Cerebellar nuclear complex (tissue), 1 donor: Measurements from ENCODE around the gene SRP14.
"Not testable (repeated sequence)": the region's sequence is repeated elsewhere in the genome, so short reads cannot be mapped to it uniquely, and the experiment has no call there.

Experiments used
- DNase-seq, 2 experiments: peaks; one replicate each; lab custom pipeline; 2025; lab: John Stamatoyannopoulos, UW

Gene SRP14, protein sequence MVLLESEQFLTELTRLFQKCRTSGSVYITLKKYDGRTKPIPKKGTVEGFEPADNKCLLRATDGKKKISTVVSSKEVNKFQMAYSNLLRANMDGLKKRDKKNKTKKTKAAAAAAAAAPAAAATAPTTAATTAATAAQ

DNA sequence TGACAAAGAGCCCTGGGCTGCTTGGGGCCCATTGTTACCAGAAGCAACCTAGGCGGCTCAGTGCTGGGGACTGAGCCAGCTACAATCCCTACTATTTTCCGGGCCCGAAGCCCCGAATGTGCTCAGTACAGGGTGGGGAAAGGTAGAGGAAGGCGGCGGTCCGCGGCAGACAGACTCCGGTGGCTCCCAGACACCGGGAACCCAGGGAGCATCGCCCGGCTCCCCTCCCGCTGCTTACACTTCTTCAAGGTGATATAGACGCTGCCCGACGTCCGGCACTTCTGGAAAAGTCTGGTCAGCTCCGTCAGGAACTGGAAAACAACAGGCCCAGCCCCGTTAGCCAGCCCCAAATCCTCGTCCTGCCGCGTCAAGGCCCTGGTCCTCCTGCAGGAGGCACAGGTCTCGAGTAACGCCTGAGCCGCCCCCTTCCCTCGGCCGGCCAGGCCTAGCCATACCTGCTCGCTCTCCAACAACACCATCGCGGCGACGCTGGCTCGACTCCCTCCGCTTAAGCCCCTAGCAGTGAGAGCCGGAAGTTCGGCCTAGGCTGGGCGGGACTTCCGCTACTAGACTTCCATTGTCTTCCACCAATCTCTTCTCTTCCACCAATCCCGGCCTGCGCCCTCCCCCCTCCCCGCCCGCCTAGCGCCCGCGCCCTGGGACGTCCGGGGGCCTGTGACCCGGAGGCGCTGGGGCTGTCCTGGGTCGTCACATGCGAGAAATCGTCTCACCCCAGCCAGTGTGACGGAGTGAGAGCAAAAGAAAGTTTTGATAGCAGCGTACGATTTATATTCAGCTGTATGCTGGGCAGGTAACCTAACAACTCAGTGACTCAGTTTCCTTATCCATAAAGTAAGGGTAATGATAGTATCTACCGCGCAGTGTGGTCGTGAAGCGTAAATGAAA lies at the start of gene SRP14:
Gene SRP14, minus strand, starts transcription at position 544 of the 906 bp plus-strand sequence. Its CDS starts 65 bp downstream, at position 479.
- peak; percentile 32 to 89 for DNase-seq

DNA sequence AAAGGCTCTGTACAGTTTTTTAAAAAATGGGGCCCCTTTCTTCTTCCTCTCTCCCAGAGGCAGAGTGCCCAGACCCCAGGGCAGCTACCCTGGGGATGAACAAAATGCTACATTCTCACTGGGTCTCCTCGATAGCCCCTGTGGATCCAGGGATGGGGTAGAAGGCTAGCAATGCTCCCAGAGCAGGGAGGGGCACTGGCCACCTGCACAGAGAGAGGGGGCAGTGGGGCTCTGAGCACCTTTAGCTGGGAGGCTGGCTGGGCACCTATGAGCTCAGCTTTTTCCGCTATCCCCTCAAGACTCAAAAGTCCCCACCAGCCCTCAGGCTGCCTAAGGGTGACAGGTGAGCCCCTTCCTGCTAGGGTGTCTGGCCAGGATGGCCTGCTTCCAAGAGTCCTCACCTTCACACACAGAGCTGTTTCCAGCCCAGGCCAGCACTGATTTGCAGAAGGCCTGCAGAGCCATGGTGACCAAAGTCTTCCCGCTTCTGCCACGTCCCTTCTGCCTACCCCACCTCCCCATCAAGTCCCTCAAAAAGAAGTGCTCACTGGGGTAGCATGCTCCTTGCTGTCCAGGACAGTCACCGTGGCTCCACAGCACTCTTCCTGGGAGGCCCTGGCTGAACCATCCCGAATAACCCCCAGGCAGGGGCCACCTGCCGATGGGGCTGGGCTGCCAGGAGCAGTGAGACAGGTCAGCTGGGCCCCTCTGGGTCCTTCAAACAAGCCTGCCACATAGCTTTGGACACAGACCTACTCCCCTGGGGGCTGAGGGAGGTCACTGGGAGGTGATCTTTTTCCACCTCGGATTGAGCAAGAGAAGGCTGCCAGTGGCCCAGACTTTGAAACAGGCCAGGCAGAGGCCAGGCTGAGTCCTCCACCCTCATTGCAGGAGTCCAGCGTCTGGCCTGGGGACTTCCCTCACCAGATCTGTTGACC lies 49.3 kb upstream of the SRP14 start:
- no peak for DNase-seq

DNA sequence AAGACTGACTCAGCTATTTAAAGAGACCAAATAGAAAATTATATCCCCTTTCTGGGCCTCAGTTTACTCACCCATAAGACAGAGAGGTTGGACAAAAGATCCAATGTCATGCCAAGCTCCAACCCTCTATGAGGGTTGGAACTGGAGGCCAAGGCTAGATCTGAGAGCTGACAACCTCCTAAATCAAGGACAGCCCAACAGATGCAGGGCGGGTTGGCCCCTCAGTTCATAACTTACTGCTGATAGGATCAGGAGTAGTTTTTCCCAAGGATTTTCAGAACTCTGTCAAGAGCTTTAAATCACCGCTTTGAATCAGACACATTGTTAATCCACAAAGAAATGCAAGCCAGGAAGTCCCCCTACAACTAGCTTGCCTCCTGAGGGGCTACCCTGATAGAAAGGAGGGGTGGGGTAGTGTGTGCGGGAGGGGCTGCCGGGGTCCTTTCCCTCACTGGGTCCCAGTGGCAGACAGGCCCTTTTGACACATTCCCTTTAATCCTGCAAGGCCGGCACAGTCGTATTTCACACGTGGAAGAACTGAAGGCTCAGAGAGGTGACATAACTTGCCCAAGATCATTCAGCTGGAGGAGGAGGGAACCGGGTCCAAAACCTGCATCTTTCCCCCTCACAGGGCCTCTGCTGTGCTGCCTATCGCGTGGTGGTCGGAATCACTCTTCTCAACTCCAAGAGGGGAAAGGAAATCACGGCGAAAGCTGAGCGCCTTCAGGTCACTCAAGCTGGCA lies 48.3 kb upstream of the SRP14 start:
- DNase-seq: no peak

DNA sequence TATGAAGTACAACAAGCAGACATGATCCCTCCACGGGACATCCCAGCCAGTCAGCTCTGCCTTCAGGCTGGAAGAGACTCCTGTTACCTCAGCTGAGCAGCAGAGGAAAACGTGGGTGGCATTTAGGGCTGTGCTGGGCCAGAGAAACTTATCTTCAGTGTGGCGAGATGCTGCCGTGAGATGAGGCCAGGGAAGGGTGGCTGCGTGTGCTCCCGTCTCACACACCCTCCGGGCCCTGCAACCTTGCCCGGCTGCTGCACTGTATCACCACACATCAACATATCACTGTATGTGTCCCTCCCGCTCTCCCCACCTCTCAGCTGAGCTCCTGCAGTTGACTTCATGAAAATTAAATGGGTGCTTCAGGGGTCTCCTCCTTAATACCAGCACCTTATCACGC lies 46.3 kb upstream of the SRP14 start:
- no peak for DNase-seq

DNA sequence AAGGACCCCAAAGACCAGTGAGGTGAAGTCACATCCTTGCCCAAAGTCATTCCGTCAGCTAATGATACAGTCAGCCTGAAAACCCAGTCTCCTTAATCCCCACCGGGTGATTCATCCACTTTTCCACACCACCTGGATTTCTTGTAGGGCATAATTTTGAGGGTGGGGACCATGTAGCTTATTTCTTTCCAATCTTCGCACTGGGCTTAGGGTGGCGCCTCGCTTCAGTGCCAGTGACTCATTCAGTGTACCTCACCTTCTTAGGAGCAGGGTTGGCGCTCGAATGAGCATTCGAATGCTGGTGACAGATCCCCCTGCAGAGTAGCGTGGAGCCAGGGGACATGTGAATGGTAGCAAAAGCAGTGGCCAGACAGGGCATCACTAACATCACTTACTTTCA lies 45.7 kb upstream of the SRP14 start:
- no peak for DNase-seq

DNA sequence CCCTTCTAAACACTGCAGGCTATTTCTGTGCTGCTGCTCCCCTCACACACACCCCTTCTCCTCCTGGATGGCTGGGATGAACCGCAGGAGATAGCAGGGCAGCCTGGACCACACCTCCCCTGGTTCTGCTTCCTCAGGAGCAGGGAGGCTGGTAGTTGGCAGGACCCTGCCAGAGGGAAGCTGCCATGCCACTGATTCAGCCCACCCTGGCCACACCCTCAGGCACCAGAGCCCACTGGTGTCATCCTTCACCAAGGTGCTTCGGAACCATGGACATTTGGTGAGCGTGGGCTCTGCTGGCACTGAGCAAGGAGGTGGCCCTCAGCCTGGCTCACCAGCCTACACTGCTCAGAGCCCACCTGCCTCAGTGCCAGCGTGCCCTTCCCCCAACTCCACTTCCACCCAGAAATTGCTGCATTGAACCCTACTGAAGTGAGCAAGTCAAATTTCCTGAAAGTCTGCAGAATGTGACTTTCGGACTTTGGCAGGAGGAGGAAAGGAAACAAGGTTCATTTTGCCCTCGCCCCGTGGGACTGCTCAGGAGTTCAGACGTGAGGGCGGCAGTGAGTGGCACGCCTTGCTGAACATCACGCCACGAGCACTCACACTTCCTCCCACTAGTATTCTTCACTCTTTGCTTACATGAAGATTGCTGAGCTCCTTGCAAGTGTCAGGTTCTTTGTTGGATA lies 43.4 kb upstream of the SRP14 start:
- DNase-seq: no peak

DNA sequence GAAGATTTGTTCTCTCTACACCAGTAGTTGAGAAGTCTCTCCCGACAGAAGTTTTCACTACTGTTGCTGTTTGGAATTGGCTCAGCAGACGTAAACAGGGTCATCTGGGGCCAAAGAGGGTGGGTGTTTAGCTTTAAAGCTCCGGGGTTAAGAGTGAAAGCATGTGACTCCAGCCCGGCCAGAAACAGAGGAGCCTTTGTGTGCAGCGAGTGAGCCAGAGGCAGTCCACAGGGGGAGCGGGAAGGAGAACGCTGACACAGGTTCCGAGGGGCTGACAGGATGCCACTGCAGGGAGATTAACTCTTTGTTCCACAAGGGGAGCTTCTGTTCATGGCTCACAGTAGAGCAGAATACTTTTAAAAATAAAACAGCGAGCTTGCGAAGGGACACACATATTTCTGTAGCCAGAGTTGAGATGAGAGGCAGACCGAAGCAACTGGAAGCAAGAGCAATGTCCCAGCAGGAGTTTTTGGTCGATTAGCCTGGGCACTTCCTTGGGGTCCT lies 42.8 kb upstream of the SRP14 start:
- no peak for DNase-seq

DNA sequence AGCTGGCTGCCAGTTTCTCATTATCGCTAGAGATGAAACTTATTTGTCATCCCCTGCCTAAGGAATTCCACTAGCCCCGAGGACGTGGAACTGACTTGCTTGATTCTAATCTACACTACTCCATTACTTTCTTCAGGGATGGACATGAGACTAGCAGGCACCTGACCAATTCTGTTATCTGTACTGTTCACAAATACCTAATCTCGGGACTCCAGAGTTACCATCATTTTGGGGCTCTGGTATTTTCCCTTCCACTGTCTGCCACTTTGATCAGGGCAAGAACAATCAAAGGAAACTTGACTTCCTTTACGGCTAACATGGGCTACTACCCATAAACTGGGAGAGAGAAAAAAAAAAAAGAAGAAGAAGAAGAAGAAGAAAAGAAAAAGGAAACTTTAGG lies 41.9 kb upstream of the SRP14 start:
- no peak for DNase-seq

DNA sequence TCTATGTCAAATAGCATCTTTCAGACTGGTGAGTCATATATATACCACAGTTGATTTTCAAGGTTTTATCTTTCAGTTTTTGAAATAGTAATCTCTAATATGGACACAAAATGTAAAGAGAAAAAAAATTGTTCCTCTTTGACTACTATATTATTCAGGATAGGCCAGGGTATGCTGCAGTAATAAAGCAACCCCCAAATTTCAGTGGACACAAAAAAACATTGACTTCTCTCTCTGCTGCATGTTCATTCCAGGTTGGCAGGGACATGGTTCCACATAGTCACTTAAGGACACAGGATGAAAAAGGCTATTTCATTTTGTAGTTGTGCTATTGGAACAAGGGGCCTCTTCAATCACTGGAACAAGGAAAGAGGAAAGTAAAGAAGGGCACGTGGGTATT lies 41.1 kb upstream of the SRP14 start:
- DNase-seq: no peak

DNA sequence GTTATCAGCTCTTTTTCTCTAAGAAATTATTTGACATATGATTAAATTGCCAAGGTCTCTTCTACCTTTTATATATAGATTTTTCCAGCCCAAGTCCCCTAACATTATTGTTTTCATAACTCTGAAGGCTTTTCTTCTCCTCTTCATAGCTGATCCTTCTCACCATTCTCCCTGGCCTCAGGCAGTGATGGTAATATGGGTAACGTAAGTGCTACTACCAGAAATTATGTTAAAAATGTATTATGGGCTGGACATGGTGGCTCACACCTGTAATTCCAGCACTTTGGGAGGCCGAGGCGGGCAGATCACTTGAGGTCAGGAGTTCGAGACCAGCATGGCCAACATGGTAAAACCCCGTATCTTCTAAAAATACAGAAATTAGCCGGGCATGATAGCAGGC lies 40.5 kb upstream of the SRP14 start:
- DNase-seq: no peak

DNA sequence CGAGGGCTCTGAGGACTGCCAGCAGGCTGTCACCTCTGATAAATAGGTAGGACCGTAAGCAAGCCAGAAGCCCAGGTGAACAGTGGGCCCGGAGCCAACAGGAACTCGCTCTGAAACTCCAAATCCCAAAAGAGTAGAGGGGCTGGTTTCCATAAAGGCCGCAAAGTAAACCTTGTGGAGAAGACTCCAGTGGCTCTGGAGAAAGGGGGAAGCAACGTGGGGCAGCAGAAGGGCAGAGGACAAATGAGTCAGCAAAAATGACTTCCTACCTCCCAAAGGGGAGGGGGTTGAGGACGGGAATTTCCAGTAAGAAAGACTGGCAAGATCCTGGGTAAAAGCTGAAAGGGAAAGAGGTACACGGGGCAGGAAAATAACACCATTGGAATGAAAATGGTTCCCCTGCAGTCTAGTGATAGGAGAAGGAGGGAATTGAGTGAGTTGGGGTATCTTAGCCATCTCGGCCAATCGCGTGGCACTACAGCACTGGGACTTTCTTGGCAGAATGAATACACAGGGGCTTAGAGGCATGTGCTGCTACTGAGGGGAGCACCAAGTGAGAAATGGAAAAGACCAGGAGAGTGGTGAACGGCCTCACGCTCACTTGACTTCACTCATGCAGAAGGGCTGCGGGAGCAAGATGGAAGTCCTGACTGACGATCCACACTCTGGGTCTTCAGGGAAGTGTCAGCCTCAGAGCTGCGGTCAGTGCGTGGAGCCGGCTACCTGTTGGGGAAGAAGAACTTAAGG lies 36.5 kb upstream of the SRP14 start:
- DNase-seq: no peak

DNA sequence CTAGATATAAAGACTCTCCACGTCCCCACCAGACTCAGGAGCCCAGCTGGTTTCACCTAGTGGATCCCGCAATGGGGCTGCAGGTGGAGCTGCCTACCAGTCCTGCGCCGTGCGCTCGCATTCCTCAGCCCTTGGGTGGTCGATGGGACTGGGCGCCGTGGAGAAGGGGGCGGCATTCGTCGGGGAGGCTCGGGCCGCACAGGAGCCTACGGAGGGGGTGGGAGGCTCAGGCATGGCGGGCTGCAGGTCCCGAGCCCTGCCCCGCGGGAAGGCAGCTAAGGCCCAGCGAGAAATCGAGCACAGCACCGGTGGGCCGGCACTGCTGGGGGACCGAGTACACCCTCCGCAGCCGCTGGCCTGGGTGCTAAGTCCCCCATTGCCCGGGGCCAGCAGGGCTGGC lies 35.7 kb upstream of the SRP14 start:
- DNase-seq: not testable (repeated sequence)

DNA sequence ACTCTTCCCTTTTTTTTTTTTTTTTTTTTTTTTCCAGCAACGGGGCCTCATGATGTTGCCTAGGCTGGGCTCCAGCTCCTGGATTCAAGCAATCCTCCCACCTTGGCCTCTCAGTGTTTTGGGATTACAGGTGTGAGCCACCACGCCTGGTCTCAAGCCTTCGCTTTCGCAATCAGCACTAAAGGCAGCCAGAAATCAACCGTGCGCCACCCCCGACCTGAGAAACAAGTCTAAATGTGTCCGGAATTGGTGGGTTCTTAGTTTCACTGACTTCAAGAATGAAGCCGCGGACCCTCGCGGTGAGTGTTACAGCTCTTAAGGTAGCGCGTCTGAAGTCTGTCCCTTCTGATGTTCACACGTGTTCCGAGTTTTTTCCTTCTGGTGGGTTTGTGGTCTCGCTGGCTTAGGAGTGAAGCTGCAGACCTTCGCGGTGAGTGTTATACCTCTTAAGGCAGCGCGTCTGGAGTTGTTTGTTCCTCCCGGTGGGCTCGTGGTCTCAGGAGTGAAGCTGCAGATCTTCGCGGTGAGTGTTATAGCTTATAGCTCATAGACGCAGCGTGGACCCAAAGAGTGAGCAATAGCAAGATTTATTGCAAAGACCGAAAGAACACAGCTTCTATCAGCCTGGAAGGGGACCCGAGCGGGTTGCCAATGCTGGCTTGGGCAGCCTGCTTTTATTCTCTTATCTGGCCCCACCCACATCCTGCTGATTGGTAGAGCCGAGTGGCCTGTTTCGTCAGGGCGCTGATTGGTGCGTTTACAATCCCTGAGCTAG lies 34.9 kb upstream of the SRP14 start:
- DNase-seq: not testable (repeated sequence)

DNA sequence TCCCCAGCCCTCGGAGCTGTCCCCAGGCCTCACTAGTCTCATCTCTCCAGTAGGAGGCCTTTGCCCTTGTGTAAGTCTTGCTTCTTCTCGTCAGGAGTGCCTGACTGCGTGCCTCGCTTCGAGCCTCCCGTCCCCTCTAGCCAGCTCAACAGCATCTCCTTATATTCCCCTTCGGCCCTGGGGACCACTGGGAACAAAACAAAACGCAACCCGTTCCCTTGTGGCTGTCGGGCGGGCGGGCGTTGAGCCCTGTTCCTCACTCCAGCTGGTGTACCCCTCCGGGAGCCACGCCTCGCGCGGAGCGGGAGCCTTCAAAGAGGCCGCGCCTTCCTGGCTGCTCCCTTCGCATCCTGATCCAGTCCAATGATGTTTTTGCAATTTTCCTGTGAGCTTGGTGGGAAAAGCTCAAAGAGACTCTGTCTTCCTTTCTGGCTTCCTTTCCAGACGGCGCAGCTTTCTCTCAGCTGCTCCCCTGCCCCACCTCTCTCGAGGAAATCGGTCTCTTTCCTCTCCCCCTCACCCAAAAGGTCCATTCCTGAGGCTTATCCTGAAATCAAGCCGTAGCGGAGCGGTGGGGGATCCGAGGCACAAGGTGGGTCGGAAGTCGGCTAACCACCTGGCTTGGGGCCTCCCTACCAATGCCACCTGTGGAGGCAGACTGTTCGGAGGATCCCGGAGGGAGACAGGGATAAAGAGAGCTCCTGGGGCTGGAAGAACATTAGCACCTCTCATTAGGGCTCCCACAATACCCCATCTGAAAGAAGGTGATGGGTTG lies 33.4 kb upstream of the SRP14 start:
- no peak for DNase-seq

DNA sequence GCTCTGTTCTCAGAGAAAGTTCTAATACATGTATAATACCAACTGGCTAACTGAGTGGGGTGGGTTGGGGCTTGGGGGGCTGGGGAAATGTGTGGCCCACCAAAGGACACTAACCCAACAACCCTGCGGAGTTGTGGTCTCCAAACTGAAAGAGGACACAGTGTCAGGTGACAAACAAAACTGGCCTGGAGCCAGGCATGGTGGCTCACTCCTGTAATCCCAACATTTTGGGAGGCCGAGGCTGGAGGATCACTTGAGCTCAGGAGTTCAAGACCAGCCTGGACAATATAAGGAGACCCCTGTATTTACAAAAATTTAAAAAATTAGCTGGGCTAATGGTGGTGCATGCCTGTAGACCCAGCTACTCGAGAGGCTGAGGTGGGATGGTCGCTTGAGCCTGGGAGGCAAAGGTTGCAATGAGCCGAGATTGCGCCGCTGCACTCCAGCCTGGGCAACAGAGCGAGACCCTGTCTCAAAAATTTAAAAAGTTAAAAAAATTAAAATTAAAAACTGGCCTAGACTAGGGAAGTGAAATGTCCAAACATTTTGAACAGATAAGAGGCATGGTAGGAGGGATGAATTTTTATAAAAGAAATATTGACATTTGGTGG lies 31.7 kb upstream of the SRP14 start:
- no peak for DNase-seq

DNA sequence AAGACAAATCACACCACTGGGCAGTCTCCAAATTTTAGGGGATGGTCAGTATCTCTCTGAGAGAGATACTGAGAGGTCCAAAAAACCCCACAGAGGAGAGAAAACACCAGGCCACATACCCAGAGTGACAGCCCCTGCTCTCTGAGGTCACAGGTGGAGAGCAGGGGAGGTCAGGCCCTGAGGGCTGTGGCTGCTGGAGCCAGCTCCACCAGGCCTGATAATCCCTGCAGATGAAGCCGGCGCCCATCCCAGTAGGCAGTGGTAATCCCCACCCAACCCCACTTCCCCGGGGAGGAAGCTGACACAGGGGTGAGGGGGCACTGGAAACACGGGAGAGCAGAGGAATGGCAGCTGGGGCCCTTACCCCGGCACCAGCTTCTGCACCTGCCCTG lies 31.2 kb upstream of the SRP14 start:
- no peak for DNase-seq

DNA sequence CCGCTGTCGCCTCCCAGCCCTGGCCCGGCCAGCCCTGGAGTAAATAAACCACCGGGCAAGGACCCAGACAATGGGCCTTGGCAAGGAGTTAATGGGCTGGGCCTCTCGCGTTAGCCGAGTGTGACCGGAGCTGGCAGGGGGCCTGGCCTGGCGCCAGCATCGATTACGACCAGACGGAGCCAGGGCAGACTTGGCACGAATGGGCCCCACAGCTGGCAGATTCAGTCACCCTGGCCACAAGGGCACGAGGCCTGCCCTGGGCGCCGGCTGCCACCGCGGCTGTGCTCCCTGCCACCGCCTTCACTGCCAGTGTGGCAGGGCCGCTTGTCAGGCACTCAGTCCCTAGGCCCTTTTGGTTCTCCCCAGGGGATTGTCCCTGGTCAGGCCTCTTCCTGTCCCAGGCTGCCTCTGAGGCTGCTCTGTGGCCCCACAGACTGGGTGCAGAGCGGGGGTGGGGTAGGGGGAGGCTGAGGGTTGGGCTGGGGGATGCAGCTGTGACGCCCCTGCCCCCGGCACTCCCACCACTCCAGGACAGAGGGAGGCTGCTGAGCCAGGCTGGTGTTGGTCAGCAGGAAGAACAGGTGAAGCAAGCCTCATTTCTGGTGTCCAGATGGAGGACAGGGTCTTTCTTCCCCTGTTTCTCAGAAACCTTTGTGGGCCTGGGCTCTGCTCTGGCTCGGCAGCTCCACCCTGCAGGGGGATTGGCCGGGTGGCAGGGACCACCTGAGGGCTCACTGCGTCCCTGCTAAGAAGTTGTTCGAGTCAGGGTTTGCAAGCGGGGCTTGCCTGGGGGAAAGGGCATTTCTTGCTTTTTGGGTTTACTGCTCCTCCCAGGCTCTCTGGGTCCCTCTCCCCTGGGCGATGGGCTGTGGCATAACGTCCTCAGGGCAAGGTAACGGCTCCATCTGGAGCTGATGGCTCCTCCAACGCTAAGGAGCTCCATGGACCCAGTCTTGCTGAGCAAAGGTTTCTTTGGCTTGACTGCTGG lies 30.5 kb upstream of the SRP14 start:
- DNase-seq: peak in 1 of 2 experiments; percentile 24
